Neural cell (in vitro differentiated cells): ENCODE results near the gene LRRC45. TPM values are rescaled to one million over a fixed set of nuclear protein-coding genes. Genes with fewer than 3 reads are reported as not detected.

ENCODE experiments used
- H2AFZ ChIP-seq: fragments of 200-600, 300-800 bp; sonication (generic), shearing (Covaris generic); 2 replicates; pipeline ENCODE4 v1.6.0; 2014; ENCODE audit warnings: low read depth, mild to moderate bottlenecking, antibody characterized with exemption, low read length, moderate library complexity
- H3F3A ChIP-seq: fragments of 200-600 bp; shearing (Covaris generic); 2 replicates; pipeline ENCODE4 v1.6.1; 2016; ENCODE audit warnings: mild to moderate bottlenecking, moderate library complexity, mixed read lengths, antibody characterized with exemption, low read length; ENCODE audit not compliant: insufficient read depth, poor library complexity, severe bottlenecking
- H3K27ac ChIP-seq: fragments of 200-600, 300-800 bp; sonication (generic), shearing (Covaris generic); 2 replicates; pipeline ENCODE4 v1.5.1; 2014; ENCODE audit warnings: mild to moderate bottlenecking, low read length, moderate library complexity
- H3K27me3 ChIP-seq: fragments of 300-800, 200-600 bp; sonication (generic), shearing (Covaris generic); 2 replicates; pipeline ENCODE4 v1.6.0; 2014; ENCODE audit warnings: mild to moderate bottlenecking, low read depth, low read length, moderate library complexity; ENCODE audit not compliant: insufficient read depth
- H3K36me3 ChIP-seq: fragments of 300-800, 200-600 bp; sonication (generic), shearing (Covaris generic); 2 replicates; pipeline ENCODE4 v1.5.1; 2014; ENCODE audit warnings: mild to moderate bottlenecking, antibody characterized with exemption, low read length, moderate library complexity; ENCODE audit not compliant: insufficient read depth
- H3K4me2 ChIP-seq: fragments of 300-800, 200-600 bp; sonication (generic), shearing (Covaris generic); 2 replicates; pipeline ENCODE4 v1.6.0; 2014; ENCODE audit warnings: mild to moderate bottlenecking, low read length
- H3K4me3 ChIP-seq: fragments of 300-800, 200-600 bp; sonication (generic), shearing (Covaris generic); 2 replicates; pipeline ENCODE4 v1.5.1; 2014; ENCODE audit warnings: mild to moderate bottlenecking, low read length, moderate library complexity
- H3K79me2 ChIP-seq: fragments of 200-600 bp; shearing (Covaris generic); replicated peaks from 2 replicates; pipeline ENCODE4 v1.6.0; 2014; ENCODE audit warnings: mild to moderate bottlenecking, low read length, moderate library complexity; ENCODE audit not compliant: insufficient read depth
- H3K9ac ChIP-seq: fragments of 300-800, 200-600 bp; sonication (generic), shearing (Covaris generic); 2 replicates; pipeline ENCODE4 v1.6.1; 2016; ENCODE audit warnings: mild to moderate bottlenecking, low read length, mixed read lengths
- H3K9me2 ChIP-seq: fragments of 200-600 bp; shearing (Covaris generic); 2 replicates; pipeline ENCODE4 v1.6.1; 2016; ENCODE audit warnings: mild to moderate bottlenecking, low read length, mixed read lengths; ENCODE audit not compliant: insufficient read depth
- H3K9me3 ChIP-seq: fragments of 200-600, 300-800 bp; sonication (generic), shearing (Covaris generic); 2 replicates; pipeline ENCODE4 v1.6.1; 2016; ENCODE audit warnings: mild to moderate bottlenecking, mixed run types, low read length, moderate library complexity, mixed read lengths
- H4K20me1 ChIP-seq: fragments of 200-600 bp; shearing (Covaris generic); 2 replicates; pipeline ENCODE4 v1.6.1; 2016; ENCODE audit warnings: mild to moderate bottlenecking, mixed run types; ENCODE audit not compliant: insufficient read depth
- CTCF ChIP-seq: fragments of 450-650 bp; IDR thresholded peaks from 2 replicates; pipeline ENCODE4 v1.5.1; 2014; ENCODE audit warnings: antibody characterized with exemption, mild to moderate bottlenecking, moderate library complexity; ENCODE audit not compliant: poor library complexity, severe bottlenecking
- EP300 ChIP-seq: fragments of 450-650 bp; conservative IDR thresholded peaks from 2 replicates; pipeline ENCODE4 v1.6.1; 2014; ENCODE audit warnings: antibody characterized with exemption, mild to moderate bottlenecking, moderate library complexity; ENCODE audit not compliant: poor library complexity, severe bottlenecking
- EZH2 ChIP-seq: fragments of 200-600, 300-800 bp; shearing (Covaris generic), sonication (generic); IDR thresholded peaks from 2 replicates; pipeline ENCODE4 v1.6.1; 2014; ENCODE audit warnings: antibody characterized with exemption, low read length, borderline replicate concordance, mild to moderate bottlenecking; ENCODE audit not compliant: insufficient read depth, poor library complexity, severe bottlenecking
- MXI1 ChIP-seq: fragments of 450-650 bp; conservative IDR thresholded peaks from 2 replicates; pipeline ENCODE4 v1.6.1; 2014; ENCODE audit warnings: antibody characterized with exemption, mild to moderate bottlenecking; ENCODE audit not compliant: poor library complexity, severe bottlenecking
- POLR2AphosphoS5 ChIP-seq: IDR thresholded peaks from 2 replicates; pipeline ENCODE4 v1.6.1; 2012
- RAD21 ChIP-seq: fragments of 450-650 bp; conservative IDR thresholded peaks from 2 replicates; pipeline ENCODE4 v1.6.1; 2014; ENCODE audit warnings: antibody characterized with exemption, mild to moderate bottlenecking, moderate library complexity
- REST ChIP-seq: IDR thresholded peaks from 2 replicates; pipeline ENCODE4 v1.6.1; 2012; ENCODE audit warnings: borderline replicate concordance
- SMC3 ChIP-seq: fragments of 450-650 bp; conservative IDR thresholded peaks from 2 replicates; pipeline ENCODE4 v1.6.1; 2014; ENCODE audit warnings: antibody characterized with exemption, mild to moderate bottlenecking, moderate library complexity; ENCODE audit not compliant: poor library complexity
- TAF1 ChIP-seq: IDR thresholded peaks from 2 replicates; pipeline ENCODE4 v1.6.1; 2012; ENCODE audit warnings: low read depth
- polyA plus RNA-seq: library from polyadenylated mRNA; depleted of rRNA; stranded (reverse); fragments of >200 nt; gene quantifications from 2 replicates; pipeline ENCODE4 v1.2.3, GENCODE V29; 2014

The LRRC45 gene
- polyA plus RNA-seq, 1 donor from 2014 or later: 51.7 TPM

- no peaks in the 10 kb centered on the region for H3K9me2 ChIP-seq
- no peaks in the 10 kb centered on the region for H3F3A ChIP-seq
- no peaks in the 10 kb centered on the region for H4K20me1 ChIP-seq
- no peaks in the 10 kb centered on the region for H3K36me3 ChIP-seq
- TF ChIP-seq EZH2: no peak
- H3K9ac ChIP-seq: peak overlapping the region; percentile 16
- H3K27me3 ChIP-seq: no peaks in the 10 kb centered on the region
- no peak overlapping the region for H3K27ac ChIP-seq
- no peak overlapping the region for H3K4me2 ChIP-seq
- no peaks in the 10 kb centered on the region for H3K9me3 ChIP-seq
- peak overlapping the region; percentile 79 for H3K4me3 ChIP-seq
- H2AFZ ChIP-seq: no peak overlapping the region
- no peaks in the 10 kb centered on the region for H3K79me2 ChIP-seq
Measured at GRCh38 chr17:81978524-81979298, 44.4 kb upstream of the LRRC45 start.

GRCh38 chr17:81980122-81980521 is 43.0 kb upstream of the LRRC45 start:
- H3K4me2 ChIP-seq: no peak overlapping the region
- H4K20me1 ChIP-seq: no peaks in the 10 kb centered on the region
- no peak overlapping the region for H3K27ac ChIP-seq
- no peaks in the 10 kb centered on the region for H3K9me3 ChIP-seq
- TF ChIP-seq MXI1: no peak
- TF ChIP-seq TAF1: no peak
- TF ChIP-seq CTCF: no peak
- TF ChIP-seq SMC3: no peak
- TF ChIP-seq EZH2: no peak
- TF ChIP-seq RAD21: no peak
- no peak for TF ChIP-seq POLR2AphosphoS5
- no peak for TF ChIP-seq EP300
- no peak for TF ChIP-seq REST
- H3F3A ChIP-seq: no peaks in the 10 kb centered on the region
- H3K36me3 ChIP-seq: no peaks in the 10 kb centered on the region
- no peak overlapping the region for H2AFZ ChIP-seq
- no peaks in the 10 kb centered on the region for H3K27me3 ChIP-seq
- no peak overlapping the region for H3K4me3 ChIP-seq
- H3K9me2 ChIP-seq: no peaks in the 10 kb centered on the region
- no peak overlapping the region for H3K9ac ChIP-seq
- no peaks in the 10 kb centered on the region for H3K79me2 ChIP-seq
